ENCODE results near the gene MBD4. TPM values are rescaled to one million over a fixed set of nuclear protein-coding genes. Genes with fewer than 3 reads are reported as not detected.

The MBD4 gene
- total RNA-seq, 1 experiment from 2014 or later, result 15.7 TPM

- H3K4me2 ChIP-seq (ENCODE audit: low read length), result no peak overlapping the region
- no peaks in the 10 kb centered on the region for H3K9me3 ChIP-seq (ENCODE audit: control insufficient read depth in 1 of 2, insufficient read depth in 1 of 2, low read depth in 1 of 2, low read length in 2 of 2)
- no TSS peak for BruUV-seq (replicated peaks)
- H4K20me1 ChIP-seq (ENCODE audit: insufficient read depth), result no peaks in the 10 kb centered on the region
- H3K4me1 ChIP-seq (ENCODE audit: control insufficient read depth in 1 of 2, insufficient read depth in 2 of 2, low read length in 2 of 2), result peaks cover 0 to 14% of the 10 kb centered on the region in 2 experiments; a peak in 2 of 4 replicates
- H3K9me2 ChIP-seq (ENCODE audit: insufficient read depth), result no peaks in the 10 kb centered on the region
- H3K36me3 ChIP-seq (ENCODE audit: control insufficient read depth in 1 of 2, insufficient read depth in 2 of 2, low read length in 2 of 2), result peaks cover 27 to 34% of the 10 kb centered on the region in 2 experiments
- H2AFZ ChIP-seq (ENCODE audit: low read depth, low read length, poor library complexity, severe bottlenecking), result no peak overlapping the region
- H3K27ac ChIP-seq (ENCODE audit: low read depth, low read length), result no peak overlapping the region
- DNase-seq (ENCODE audit: low read depth, low spot score) (no peak), ATAC-seq (no peak)
- TF ChIP-seq EZH2phosphoT487 (IDR thresholded peaks at IDR 0.05; ENCODE audit: borderline replicate concordance), result no peak
- TF ChIP-seq, protein P1, sequence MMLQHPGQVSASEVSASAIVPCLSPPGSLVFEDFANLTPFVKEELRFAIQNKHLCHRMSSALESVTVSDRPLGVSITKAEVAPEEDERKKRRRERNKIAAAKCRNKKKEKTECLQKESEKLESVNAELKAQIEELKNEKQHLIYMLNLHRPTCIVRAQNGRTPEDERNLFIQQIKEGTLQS (IDR thresholded peaks at IDR 0.05), result no peak
- TF ChIP-seq CEBPB (IDR thresholded peaks at IDR 0.05; ENCODE audit: low read depth), result no peak
- no peak for TF ChIP-seq SRF (IDR thresholded peaks at IDR 0.05; ENCODE audit: low read depth)
- TF ChIP-seq, protein P2, sequence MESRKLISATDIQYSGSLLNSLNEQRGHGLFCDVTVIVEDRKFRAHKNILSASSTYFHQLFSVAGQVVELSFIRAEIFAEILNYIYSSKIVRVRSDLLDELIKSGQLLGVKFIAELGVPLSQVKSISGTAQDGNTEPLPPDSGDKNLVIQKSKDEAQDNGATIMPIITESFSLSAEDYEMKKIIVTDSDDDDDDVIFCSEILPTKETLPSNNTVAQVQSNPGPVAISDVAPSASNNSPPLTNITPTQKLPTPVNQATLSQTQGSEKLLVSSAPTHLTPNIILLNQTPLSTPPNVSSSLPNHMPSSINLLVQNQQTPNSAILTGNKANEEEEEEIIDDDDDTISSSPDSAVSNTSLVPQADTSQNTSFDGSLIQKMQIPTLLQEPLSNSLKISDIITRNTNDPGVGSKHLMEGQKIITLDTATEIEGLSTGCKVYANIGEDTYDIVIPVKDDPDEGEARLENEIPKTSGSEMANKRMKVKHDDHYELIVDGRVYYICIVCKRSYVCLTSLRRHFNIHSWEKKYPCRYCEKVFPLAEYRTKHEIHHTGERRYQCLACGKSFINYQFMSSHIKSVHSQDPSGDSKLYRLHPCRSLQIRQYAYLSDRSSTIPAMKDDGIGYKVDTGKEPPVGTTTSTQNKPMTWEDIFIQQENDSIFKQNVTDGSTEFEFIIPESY (IDR thresholded peaks at IDR 0.05; ENCODE audit: extremely low read depth, insufficient replicate concordance, low read length), result no peak
- no peak for TF ChIP-seq CTCF (IDR thresholded peaks at IDR 0.05 in 2 of 3, conservative IDR thresholded peaks at IDR 0.05 in 1 of 3; ENCODE audit: borderline replicate concordance in 1 of 3, insufficient read depth in 1 of 3, low read depth in 2 of 3, low read length in 2 of 3)
- TF ChIP-seq ZFX (IDR thresholded peaks at IDR 0.05), result no peak
- TF ChIP-seq REST (IDR thresholded peaks at IDR 0.05; ENCODE audit: low read depth), result no peak
- no peak for TF ChIP-seq RAD21 (IDR thresholded peaks at IDR 0.05; ENCODE audit: low read depth)
- no peak overlapping the region for H3K9ac ChIP-seq (ENCODE audit: low read length)
- ChIA-PET POLR2A (no interaction called here), CTCF (no interaction called here), RAD21 (ENCODE audit: low non-redundant PET in 1 of 2, low total read pairs in 2 of 2, uncharacterized antibody in 2 of 2, unreplicated experiment in 2 of 2) (no interaction called here)
- intact Hi-C loops (cut with micrococcal nuclease), result no loop called here
- no peak overlapping the region for H3K4me3 ChIP-seq (replicated peaks in 1 of 2; ENCODE audit: low read depth in 1 of 2, low read length in 2 of 2)
- no peaks in the 10 kb centered on the region for H3K27me3 ChIP-seq (ENCODE audit: insufficient read depth, low read length)
- H3K79me2 ChIP-seq (ENCODE audit: insufficient read depth, low read length), result no peaks in the 10 kb centered on the region
These were observed 10.7 kb downstream of the MBD4 start for GRCh38 chr3:129429080-129429451.

Measured in HCT116 (cell line).